PC-3 (cell line): Measurements from ENCODE around the gene SCLY. TPM values are rescaled to one million over a fixed set of nuclear protein-coding genes. Genes with fewer than 3 reads are reported as not detected.

Source experiments
- ATAC-seq: fragments of 200-7000 bp; cut with Tn5 transposase; 2 replicates; pipeline ENCODE4 v1.9.1; 2020; ENCODE audit warnings: mild to moderate bottlenecking, moderate library complexity
- BruUV-seq: library from RNA; stranded (reverse); fragments of 400-500 nt; replicated peaks from 2 replicates; lab custom pipeline; 2021; lab: Mats Ljungman, UMichigan
- CTCF ChIA-PET: fragments of 300-600 bp; sonication (Branson Sonifier 250); formaldehyde crosslinking; loops from one replicate; lab custom pipeline; 2022; ENCODE audit warnings: antibody characterized with exemption; lab: Charles Lee
- POLR2A ChIA-PET: fragments of 300-600 bp; sonication (Branson Sonifier 250); formaldehyde crosslinking; loops from one replicate; lab custom pipeline; 2022; ENCODE audit warnings: antibody characterized with exemption; ENCODE audit not compliant: unreplicated experiment; lab: Charles Lee
- DNase-seq: peaks from one replicate; pipeline ENCODE4 v3.0.0-alpha.2; 2015
- H2AFZ ChIP-seq: fragments of 300-600 bp; sonication (generic); 2 replicates; pipeline ENCODE4 v1.6.0; 2016; ENCODE audit warnings: antibody characterized with exemption, low read length
- H3F3A ChIP-seq: fragments of 300-600 bp; sonication (generic); one replicate; pipeline ENCODE4 v1.6.0; 2017; ENCODE audit warnings: antibody characterized with exemption, low read length, control low read depth, mild to moderate bottlenecking; ENCODE audit not compliant: unreplicated experiment
- H3K27ac ChIP-seq: fragments of 300-600 bp; sonication (generic); 2 replicates; pipeline ENCODE4 v1.5.1; 2016; ENCODE audit warnings: mild to moderate bottlenecking, low read length
- H3K27me3 ChIP-seq: fragments of 300-600 bp; sonication (generic); 2 replicates; pipeline ENCODE4 v1.6.1; 2016; ENCODE audit warnings: low read length, mixed read lengths
- H3K36me3 ChIP-seq: fragments of 300-600 bp; sonication (generic); 2 replicates; pipeline ENCODE4 v1.6.1; 2016; ENCODE audit warnings: low read depth, mixed run types, low read length, mixed read lengths
- H3K4me1 ChIP-seq: fragments of 300-600 bp; sonication (generic); 2 replicates; pipeline ENCODE4 v1.5.1; 2016; ENCODE audit warnings: low read length; ENCODE audit not compliant: insufficient read depth
- H3K4me2 ChIP-seq: fragments of 300-600 bp; sonication (generic); 2 replicates; pipeline ENCODE4 v1.6.0; 2016; ENCODE audit warnings: low read length
- H3K4me3 ChIP-seq: fragments of 300-600 bp; sonication (generic); 2 replicates; pipeline ENCODE4 v1.5.1; 2016; ENCODE audit warnings: mild to moderate bottlenecking, low read length, mixed read lengths
- H3K79me2 ChIP-seq: fragments of 300-600 bp; sonication (generic); 2 replicates; pipeline ENCODE4 v1.6.1; 2017; ENCODE audit warnings: low read length, mixed read lengths
- H3K9ac ChIP-seq: fragments of 300-600 bp; sonication (generic); 2 replicates; pipeline ENCODE4 v1.6.0; 2016; ENCODE audit warnings: mild to moderate bottlenecking, low read length
- H3K9me2 ChIP-seq: fragments of 300-600 bp; sonication (generic); replicated peaks from 2 replicates; pipeline ENCODE4 v1.6.1; 2016; ENCODE audit warnings: mixed run types, low read length, mixed read lengths
- H3K9me3 ChIP-seq: fragments of 300-600 bp; sonication (generic); 2 replicates; pipeline ENCODE4 v1.6.1; 2016; ENCODE audit warnings: low read length, mixed read lengths
- H4K20me1 ChIP-seq: fragments of 300-600 bp; sonication (generic); 2 replicates; pipeline ENCODE4 v1.6.1; 2016; ENCODE audit warnings: low read length, mixed read lengths
- CTCF ChIP-seq: fragments of 300-600 bp; sonication (generic); conservative IDR thresholded peaks from 2 replicates; pipeline ENCODE4 v1.5.1; 2017; ENCODE audit warnings: antibody characterized with exemption, low read depth, mild to moderate bottlenecking, low read length
- EZH2 ChIP-seq: fragments of 300-600 bp; sonication (generic); IDR thresholded peaks from one replicate; pipeline ENCODE4 v1.6.1; 2017; ENCODE audit warnings: antibody characterized with exemption, mild to moderate bottlenecking, low read length; ENCODE audit not compliant: unreplicated experiment
- EZH2phosphoT487 ChIP-seq: fragments of 300-600 bp; sonication (generic); IDR thresholded peaks from 2 replicates; pipeline ENCODE4 v1.6.1; 2018; ENCODE audit warnings: mild to moderate bottlenecking, antibody characterized with exemption, low read length, borderline replicate concordance
- intact Hi-C: fragments of 100-400 bp; cut with micrococcal nuclease; formaldehyde crosslinking; loops from 2 replicates; pipeline ENCODE4 v1.9.0; 2023
- total RNA-seq: library from RNA; depleted of rRNA; stranded (reverse); fragments of >200 nt; gene quantifications from 2 replicates; pipeline ENCODE4 v1.2.3, GENCODE V29; 2014

Gene SCLY
- total RNA-seq, 1 experiment from 2014 or later: 23.1 TPM

- POLR2A ChIA-PET: no interaction called here
- no peak overlapping the region for H3K27ac ChIP-seq
- intact Hi-C loops: no loop called here
These were observed 80.1 kb downstream of the SCLY start for GRCh38 chr2:238140721-238141540.

GRCh38 chr2:238141541-238142318 lies 80.9 kb downstream of the SCLY start:
- ATAC-seq (peak; percentile 65), DNase-seq (peak; percentile 86)
- TF ChIP-seq EZH2: no peak
- TF ChIP-seq EZH2phosphoT487: no peak
- TF ChIP-seq CTCF: no peak
- Histone ChIP-seq H3K36me3 (no peaks in the 10 kb centered on the region), H3K27me3 (no peaks in the 10 kb centered on the region), H3K27ac (no peak overlapping the region), H3K9ac (no peak overlapping the region), H3K4me3 (no peak overlapping the region), H3K9me3 (no peaks in the 10 kb centered on the region), H2AFZ (0 out of 2 replicates have a peak overlapping the region, but pooled peaks have one; percentile 39), H3K9me2 (no peaks in the 10 kb centered on the region), H3K4me1 (peaks cover 30% of the 10 kb centered on the region), H3K79me2 (no peaks in the 10 kb centered on the region), H3F3A (no peaks in the 10 kb centered on the region), H4K20me1 (no peaks in the 10 kb centered on the region), H3K4me2 (peak overlapping the region; percentile 68)
- no TSS peak for BruUV-seq
- POLR2A ChIA-PET: no interaction called here
- intact Hi-C loops: no loop called here
- CTCF ChIA-PET: no interaction called here

More at GRCh38 chr2:238140721-238141540, 80.1 kb downstream of the SCLY start:
- Histone ChIP-seq H3K4me1 (peaks cover 30% of the 10 kb centered on the region), H3K4me3 (no peak overlapping the region), H3K9me2 (no peaks in the 10 kb centered on the region), H3K79me2 (no peaks in the 10 kb centered on the region), H3K4me2 (no peak overlapping the region; the same call in 1 of the 2 replicates), H4K20me1 (no peaks in the 10 kb centered on the region), H3K27me3 (no peaks in the 10 kb centered on the region), H3F3A (no peaks in the 10 kb centered on the region), H3K36me3 (no peaks in the 10 kb centered on the region), H3K9ac (no peak overlapping the region), H2AFZ (no peak overlapping the region), H3K9me3 (no peaks in the 10 kb centered on the region)
- no peak for DNase-seq
- CTCF ChIA-PET: no interaction called here
- no peak for TF ChIP-seq EZH2
- no peak for TF ChIP-seq EZH2phosphoT487
- no peak for TF ChIP-seq CTCF
- no TSS peak for BruUV-seq
- no peak for ATAC-seq
